RWPE1 (cell line): Measurements from ENCODE around the gene INPP5K.

ENCODE experiments used
- CTCF ChIA-PET: fragments of 350-600 bp; sonication (Branson Sonifier 250); formaldehyde crosslinking; extraction: SDS; loops from one replicate; lab custom pipeline; 2021; lab: Yijun Ruan, JAX
- POLR2A ChIA-PET: fragments of 400-600 bp; formaldehyde crosslinking; extraction: SDS; loops from one replicate; lab custom pipeline; 2020; ENCODE audit warnings: antibody characterized with exemption; ENCODE audit not compliant: low non-redundant PET; lab: Yijun Ruan, JAX
- DNase-seq: peaks from one replicate; pipeline ENCODE4 v3.0.0; 2012; ENCODE audit warnings: low spot score
- H3K27ac ChIP-seq: fragments of 450-650 bp; 2 replicates; pipeline ENCODE4 v1.5.1; 2017
- TF ChIP-seq, protein P1 (sequence below): fragments of 450-650 bp; conservative IDR thresholded peaks from 2 replicates; pipeline ENCODE4 v1.5.1; 2017; ENCODE audit warnings: low read depth, mild to moderate bottlenecking

Gene INPP5K

DNA sequence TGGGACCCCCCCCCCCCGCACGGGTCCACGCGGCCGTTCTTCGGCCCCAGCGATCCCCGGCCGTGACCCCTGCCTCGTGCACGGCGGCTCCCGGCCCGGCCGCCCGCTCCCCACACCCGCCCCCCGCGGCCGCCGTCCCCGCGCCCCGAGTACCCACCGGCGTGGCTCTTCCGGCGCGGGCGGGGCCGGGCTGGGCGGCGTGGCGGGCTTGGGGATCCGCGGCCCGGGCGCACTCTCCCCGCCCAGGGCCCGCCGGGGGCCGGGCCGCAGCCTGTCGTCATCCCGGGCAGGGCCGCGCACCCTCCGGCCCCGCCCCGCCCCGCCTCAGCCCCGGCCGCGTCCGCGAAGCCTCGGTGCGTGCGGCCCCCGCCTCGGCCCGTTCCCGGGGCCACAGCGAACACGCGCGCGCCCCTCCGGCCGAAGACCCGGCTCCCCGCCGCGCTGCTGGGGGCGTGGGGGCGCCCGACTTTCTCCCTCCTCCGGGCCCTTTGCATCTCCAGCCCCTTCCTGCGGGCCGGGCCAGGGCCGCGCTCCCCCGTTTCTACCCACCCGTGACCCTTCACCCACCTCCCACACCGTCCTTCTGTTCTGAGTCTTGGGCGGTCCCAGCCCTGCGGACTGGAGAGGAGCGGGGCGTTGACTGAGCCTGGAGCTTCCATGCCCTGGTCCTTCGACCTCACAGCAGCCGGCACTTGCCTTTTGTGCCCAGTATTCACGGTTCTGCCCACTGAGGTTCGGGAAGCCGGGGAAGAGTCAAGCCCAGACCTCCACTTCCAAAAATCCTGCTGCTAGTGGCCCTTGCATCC lies 24.8 kb downstream of the INPP5K start:
- peak; percentile 75 for DNase-seq
- ChIA-PET CTCF (interaction anchor here (1.5 kb wide), 1 partner anchor 24 kb away, joined by 6 read pairs; no protein-coding TSS in a partner anchor), POLR2A (interaction anchor here (0.7 kb wide), 1 partner anchor 11 kb away, joined by 3 read pairs; no protein-coding TSS in a partner anchor)
- TF ChIP-seq, protein P1, sequence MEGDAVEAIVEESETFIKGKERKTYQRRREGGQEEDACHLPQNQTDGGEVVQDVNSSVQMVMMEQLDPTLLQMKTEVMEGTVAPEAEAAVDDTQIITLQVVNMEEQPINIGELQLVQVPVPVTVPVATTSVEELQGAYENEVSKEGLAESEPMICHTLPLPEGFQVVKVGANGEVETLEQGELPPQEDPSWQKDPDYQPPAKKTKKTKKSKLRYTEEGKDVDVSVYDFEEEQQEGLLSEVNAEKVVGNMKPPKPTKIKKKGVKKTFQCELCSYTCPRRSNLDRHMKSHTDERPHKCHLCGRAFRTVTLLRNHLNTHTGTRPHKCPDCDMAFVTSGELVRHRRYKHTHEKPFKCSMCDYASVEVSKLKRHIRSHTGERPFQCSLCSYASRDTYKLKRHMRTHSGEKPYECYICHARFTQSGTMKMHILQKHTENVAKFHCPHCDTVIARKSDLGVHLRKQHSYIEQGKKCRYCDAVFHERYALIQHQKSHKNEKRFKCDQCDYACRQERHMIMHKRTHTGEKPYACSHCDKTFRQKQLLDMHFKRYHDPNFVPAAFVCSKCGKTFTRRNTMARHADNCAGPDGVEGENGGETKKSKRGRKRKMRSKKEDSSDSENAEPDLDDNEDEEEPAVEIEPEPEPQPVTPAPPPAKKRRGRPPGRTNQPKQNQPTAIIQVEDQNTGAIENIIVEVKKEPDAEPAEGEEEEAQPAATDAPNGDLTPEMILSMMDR = no peak
- peak overlapping the region; percentile 97 for H3K27ac ChIP-seq

DNA sequence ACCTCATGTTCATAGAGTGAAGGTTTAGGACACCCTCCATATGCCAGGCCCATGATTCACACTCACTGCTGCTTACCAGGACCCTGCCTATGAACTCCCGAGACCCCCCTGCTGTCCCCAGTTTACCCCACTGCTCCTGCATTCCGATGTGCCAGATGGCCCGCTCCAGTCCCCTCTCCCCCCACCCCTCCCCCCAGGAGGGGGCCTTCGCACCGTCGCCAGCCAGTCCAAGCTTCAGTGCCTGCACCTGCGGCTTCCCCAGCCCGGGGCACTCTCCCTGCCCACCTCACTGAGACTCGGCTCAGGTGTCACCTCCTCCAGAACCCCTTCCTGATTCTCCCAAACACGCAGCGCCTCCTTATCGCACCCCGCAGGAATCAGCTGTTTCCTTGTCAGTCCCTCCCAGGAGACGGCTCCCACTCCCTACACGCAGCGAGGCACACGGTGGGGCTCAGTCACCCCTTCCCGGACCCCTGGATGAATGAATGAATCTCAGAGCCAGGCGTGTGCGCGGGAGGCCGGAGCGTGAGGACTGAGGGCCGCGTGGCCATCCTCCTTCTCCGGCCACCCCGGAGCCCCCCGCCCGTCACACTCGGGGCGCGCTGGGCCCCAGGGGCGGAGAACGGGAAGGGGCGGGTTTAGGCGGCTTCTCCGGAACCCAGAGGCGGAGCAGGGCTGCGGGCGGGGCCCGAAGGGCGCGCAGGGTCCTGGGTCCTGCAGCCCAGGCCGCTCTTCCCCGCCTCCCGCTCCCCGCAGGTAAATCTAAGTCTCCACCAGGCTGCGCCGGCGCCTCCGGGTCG lies 25.6 kb downstream of the INPP5K start:
- DNase-seq = peak; percentile 63
- TF ChIP-seq, protein P1 = no peak
- ChIA-PET CTCF (interaction anchor here (1.0 kb wide), 1 partner anchor 18 kb away, joined by 3 read pairs; no protein-coding TSS in a partner anchor), POLR2A (interaction anchor here (0.6 to 0.9 kb wide), 2 partner anchors 21 to 26 kb away, joined by 3 to 5 read pairs; partner anchors contain the start of gene INPP5K)
- H3K27ac ChIP-seq = peak overlapping the region; percentile 97

DNA sequence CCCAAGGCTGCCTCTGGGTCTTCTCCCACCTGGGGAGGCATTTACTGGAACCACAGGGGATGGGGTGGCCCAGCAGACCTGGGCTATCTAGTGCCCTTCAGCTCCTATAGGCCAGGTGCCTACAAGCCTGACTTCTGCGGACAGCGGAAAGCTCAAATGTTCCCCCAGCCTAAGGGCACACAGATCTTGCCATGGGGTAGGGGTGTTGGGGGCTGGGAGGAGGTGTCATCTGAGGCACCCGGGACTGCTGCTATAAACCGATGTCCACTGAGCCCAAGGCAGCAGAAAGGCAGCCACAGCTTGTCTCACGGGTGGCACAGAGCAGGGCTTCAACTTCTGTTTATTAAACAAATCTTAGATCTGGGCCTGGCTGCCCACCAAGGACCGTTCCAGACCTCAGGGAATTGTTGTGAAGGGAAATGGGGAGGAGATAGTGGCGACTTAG lies 27.6 kb downstream of the INPP5K start:
- no peak for DNase-seq
- ChIA-PET POLR2A (interaction anchor here (0.5 to 0.6 kb wide), 3 partner anchors 28 to 92 kb away, joined by 3 to 7 read pairs (median 4); no protein-coding TSS in a partner anchor), CTCF (interaction anchor here (0.6 to 0.7 kb wide), 3 partner anchors 25 to 189 kb away, joined by 3 to 5 read pairs (median 3); partner anchors contain the start of gene INPP5K)
- TF ChIP-seq, protein P1 = no peak
- peak overlapping the region; percentile 97 for H3K27ac ChIP-seq

DNA sequence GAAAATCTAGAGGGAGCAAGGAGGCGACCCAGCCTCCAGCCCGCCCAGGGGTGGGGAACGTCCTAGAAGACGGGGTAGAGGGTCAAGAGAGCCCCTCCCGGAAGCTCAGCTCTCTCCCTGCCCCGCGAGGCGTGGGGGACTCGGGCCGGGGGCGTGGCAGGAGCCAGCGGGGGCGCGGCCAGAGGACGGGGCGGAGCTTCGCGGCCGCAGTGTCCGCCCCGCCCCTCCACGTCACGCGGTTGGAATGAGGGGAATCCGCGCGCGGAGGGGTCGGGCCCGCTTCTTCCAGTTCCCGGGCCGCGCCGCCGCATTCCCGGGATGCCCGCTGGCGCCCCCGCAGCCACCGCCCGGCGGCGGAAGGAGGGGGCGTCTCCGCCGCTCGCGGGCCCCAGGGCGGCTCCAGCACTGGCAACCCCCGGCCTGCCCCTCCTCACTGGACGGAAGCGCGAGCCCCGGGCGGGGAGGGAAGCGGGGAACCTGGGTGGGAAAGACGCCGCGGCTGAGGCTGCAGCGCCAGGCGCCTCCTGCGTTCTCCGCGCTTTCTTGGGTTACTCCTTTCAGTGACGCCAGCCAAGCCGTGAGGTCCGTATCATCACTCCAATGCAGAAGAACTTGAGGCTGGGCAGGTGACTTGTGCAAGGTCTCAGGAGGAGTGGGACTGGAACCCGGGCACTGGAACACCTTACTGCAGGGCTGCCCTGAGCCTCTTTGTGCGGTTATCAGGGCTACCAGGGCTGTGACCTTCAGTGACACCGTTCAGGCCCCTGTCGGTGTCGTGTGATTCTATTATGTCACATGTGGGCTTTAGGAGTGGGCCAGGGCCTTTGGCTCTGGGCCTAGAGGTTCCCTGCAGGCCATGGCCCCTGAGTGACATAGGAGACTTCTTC lies 28.2 kb downstream of the INPP5K start:
- ChIA-PET CTCF (interaction anchor here (0.6 to 1.3 kb wide), 3 partner anchors 27 to 188 kb away, joined by 3 to 5 read pairs (median 3); no protein-coding TSS in a partner anchor), POLR2A (interaction anchor here (0.5 to 0.9 kb wide), 3 partner anchors 28 to 91 kb away, joined by 4 to 7 read pairs (median 5); partner anchors contain the start of gene INPP5K)
- peak overlapping the region; percentile 97 for H3K27ac ChIP-seq
- DNase-seq = peak; percentile 82
- TF ChIP-seq, protein P1 = no peak

DNA sequence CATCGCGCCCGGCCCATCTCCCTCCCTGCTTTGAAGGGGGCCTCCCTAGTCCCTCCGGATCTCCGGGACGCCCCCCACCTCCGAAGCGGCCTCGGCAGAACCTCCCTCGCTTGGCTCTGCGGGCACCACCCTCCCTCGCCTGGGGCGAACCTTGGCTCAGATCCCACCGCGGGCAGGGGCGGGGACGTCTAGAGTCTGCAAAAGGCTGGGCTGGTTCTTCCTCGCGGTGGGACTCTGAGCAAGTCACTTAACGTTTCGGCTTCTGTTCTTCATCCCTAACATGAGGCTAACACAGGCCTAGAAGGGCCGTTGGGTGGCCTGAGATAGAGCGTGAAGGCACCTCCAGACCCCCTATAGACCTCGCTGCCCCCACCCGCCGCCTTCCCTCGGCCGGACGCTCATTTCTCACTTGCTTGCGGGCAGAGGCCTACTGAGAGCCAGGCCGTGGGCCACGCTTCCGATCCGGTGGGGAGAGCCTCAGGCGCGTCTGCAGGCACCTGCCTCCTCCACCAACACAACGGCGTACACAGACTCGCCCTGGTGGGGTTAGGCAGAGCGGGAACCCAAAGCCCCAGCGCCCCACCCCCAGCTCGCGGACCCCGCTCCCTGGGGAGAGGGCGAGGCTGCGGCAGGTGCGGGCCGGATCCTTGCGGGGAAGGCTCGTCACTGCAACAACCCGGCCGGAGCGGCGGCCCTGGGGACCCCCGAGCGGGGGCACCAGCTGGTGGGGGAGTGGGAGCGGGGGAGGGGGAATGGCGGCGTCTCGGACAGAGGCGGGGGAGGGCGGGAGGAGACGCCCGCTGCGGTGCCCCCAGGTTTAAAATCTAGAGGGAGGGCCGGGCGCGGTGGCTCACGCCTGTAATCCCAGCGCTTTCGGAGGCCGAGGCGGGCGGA lies 29.4 kb downstream of the INPP5K start:
- POLR2A ChIA-PET = interaction anchor here (0.9 kb wide), 1 partner anchor 29 kb away, joined by 5 read pairs; the partner anchor contains the start of gene INPP5K
- TF ChIP-seq, protein P1 = no peak
- CTCF ChIA-PET = interaction anchor here (0.6 to 1.3 kb wide), 3 partner anchors 24 to 88 kb away, joined by 3 to 5 read pairs (median 3); no protein-coding TSS in a partner anchor
- peak; percentile 78 for DNase-seq
- peak overlapping the region; percentile 97 for H3K27ac ChIP-seq
